ENCODE data around the gene NMT1. TPM values are rescaled to one million over a fixed set of nuclear protein-coding genes. Genes with fewer than 3 reads are reported as not detected.
A peak's percentile ranks its signal among the peaks of the same experiment; 100 is the strongest.

Gene NMT1
- total RNA-seq, 1 experiment from 2014 or later, result 132 TPM

DNA sequence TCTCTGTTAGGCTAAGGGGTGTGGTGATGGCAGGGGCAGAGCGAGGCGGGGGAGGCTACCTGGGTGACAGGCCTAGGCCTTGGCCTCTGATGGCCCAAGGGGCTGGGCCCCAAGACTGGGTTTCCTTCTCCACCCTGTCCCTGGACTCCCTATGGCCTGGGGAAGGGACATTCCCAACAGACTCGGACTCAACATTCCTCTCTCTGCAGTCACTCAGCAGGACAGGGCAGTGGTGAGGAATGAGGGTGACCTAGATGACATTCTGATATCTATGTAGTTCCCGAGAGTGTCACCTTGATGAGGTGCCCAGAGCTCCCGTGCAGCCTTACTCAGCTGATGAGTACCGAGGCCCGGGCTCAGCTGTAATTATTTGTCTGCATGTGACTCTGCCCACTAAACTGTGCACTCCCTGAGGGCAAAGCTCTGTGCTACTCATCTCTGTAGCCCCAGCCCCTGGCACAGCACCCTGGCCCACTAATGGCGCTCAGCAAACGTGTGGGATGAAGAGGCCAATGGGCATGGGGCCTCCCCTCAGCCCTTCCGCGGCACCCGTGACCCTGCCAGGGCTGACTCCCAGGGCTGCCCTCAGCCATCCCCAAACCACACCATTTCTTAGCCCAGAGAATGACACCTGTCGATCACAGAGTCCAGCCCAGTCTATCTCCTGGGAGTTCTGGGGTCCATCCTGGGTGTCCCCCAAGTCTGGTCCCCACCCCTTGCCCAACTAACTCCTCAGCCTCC, 69.0 kb downstream of the NMT1 start:
- intact Hi-C loops (cut with micrococcal nuclease; ENCODE audit: unreplicated experiment), result loop anchor here (5.0 to 10.0 kb wide), 4 partner anchors 83 to 233 kb away; partner anchors contain the start of genes EFTUD2 and MAP3K14
- no peak overlapping the region for H3K4me3 ChIP-seq
- no peaks in the 10 kb centered on the region for H3K9me2 ChIP-seq (ENCODE audit: insufficient read depth)
- DNase-seq, result peak; percentile 92 to 95
- ChIA-PET CTCF (interaction anchor here (0.5 to 1.5 kb wide), 2 partner anchors 31 to 262 kb away, joined by 4 to 7 read pairs; no protein-coding TSS in a partner anchor), POLR2A (ENCODE audit: unreplicated experiment) (interaction anchor here (0.7 to 0.9 kb wide), 2 partner anchors 187 to 228 kb away, joined by 3 read pairs; partner anchors contain the start of gene MAP3K14)
- H3K36me3 ChIP-seq (ENCODE audit: low read depth), result no peaks in the 10 kb centered on the region
- BruUV-seq (replicated peaks), result no TSS peak
- H3K79me2 ChIP-seq (ENCODE audit: low read depth), result peaks cover 34% of the 10 kb centered on the region; the same call in 1 of the 2 replicates
- no peak overlapping the region for H2AFZ ChIP-seq
- no peaks in the 10 kb centered on the region for H3K27me3 ChIP-seq (ENCODE audit: insufficient read depth, low read depth)
- peak overlapping the region; percentile 61 for H3K27ac ChIP-seq
- peaks cover 55% of the 10 kb centered on the region for H3K4me1 ChIP-seq (replicated peaks; ENCODE audit: insufficient read depth)
- no peaks in the 10 kb centered on the region for H3K9me3 ChIP-seq (ENCODE audit: insufficient read depth, low read depth)
- peaks cover 53% of the 10 kb centered on the region for H3F3A ChIP-seq (ENCODE audit: insufficient read depth, low read depth)
- no peak for TF ChIP-seq EZH2 (IDR thresholded peaks at IDR 0.05; ENCODE audit: low read depth)
- no peak for TF ChIP-seq CTCF (conservative IDR thresholded peaks at IDR 0.05)
- no peaks in the 10 kb centered on the region for H4K20me1 ChIP-seq (ENCODE audit: insufficient read depth)
- peak overlapping the region; percentile 100 for H3K4me2 ChIP-seq

DNA sequence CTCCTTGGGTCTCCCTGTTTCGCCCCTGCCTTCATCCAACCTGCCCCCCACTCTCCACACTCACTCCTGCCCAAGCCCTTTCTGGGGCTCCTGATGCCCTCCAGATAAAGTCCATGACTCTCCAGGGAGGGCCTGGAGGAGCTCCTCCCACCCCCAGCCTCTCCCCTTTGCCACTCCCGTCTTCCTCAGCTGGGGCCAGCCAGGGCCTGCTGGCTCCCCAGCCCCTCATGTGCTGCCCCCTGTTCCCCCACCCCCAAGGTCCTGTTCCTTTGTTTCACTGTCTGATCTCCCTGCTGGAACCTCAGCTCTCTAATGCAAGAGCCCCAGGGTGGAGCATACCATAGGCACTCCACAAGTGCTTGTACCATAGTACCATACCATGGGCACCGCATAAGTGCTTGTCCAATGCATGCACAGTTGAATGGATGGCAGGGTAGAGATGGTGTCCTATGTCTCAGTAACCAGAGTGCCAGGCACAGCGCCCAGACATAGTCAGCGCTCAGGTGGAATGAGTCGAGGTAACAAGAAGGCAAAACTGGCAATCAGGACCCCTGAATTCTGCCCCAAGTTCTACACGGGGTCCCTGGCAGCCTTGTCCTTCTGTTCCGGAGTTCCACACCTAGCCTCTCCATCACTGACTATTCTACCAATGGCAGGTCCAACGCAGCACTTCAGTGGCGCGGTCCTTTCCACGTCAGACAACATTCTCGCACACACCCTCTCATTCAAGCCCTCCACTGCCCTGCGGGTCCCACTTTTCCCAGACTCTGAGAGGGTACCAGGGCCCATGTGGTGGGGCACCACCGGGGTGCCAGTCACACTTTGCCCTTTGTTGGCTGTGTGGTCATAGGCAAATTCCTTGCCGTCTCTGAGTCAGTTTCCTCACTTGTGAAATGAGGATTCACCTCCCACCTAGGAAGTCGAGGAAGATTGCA, 69.8 kb downstream of the NMT1 start:
- no peak overlapping the region for H2AFZ ChIP-seq
- POLR2A ChIA-PET (ENCODE audit: unreplicated experiment), result interaction anchor here (0.9 kb wide), 1 partner anchor 186 kb away, joined by 3 read pairs; the partner anchor contains the start of gene MAP3K14
- TSS peak; percentile 40 for BruUV-seq (replicated peaks)

More for the DNA sequence above, 69.8 kb downstream of the NMT1 start:
- H3K36me3 ChIP-seq (ENCODE audit: low read depth), result no peaks in the 10 kb centered on the region
- CTCF ChIA-PET, result interaction anchor here (0.5 to 1.5 kb wide), 2 partner anchors 32 to 261 kb away, joined by 4 to 7 read pairs; no protein-coding TSS in a partner anchor
- H4K20me1 ChIP-seq (ENCODE audit: insufficient read depth), result no peaks in the 10 kb centered on the region
- peak overlapping the region; percentile 96; the same call in 1 of the 2 replicates for H3K4me3 ChIP-seq
- peak overlapping the region; percentile 100 for H3K4me2 ChIP-seq
- intact Hi-C loops (cut with micrococcal nuclease; ENCODE audit: unreplicated experiment), result loop anchor here (5.0 to 10.0 kb wide), 4 partner anchors 84 to 234 kb away; partner anchors contain the start of genes EFTUD2 and MAP3K14
- no peaks in the 10 kb centered on the region for H3K9me3 ChIP-seq (ENCODE audit: insufficient read depth, low read depth)
- peaks cover 32% of the 10 kb centered on the region; the same call in 1 of the 2 replicates for H3K79me2 ChIP-seq (ENCODE audit: low read depth)
- H3K27me3 ChIP-seq (ENCODE audit: insufficient read depth, low read depth), result no peaks in the 10 kb centered on the region
- H3K27ac ChIP-seq, result peak overlapping the region; percentile 61
- H3F3A ChIP-seq (ENCODE audit: insufficient read depth, low read depth), result peaks cover 46% of the 10 kb centered on the region
- H3K9me2 ChIP-seq (ENCODE audit: insufficient read depth), result no peaks in the 10 kb centered on the region
- TF ChIP-seq EZH2 (IDR thresholded peaks at IDR 0.05; ENCODE audit: low read depth) (no peak), CTCF (conservative IDR thresholded peaks at IDR 0.05) (no peak)
- no peak for DNase-seq
- H3K4me1 ChIP-seq (replicated peaks; ENCODE audit: insufficient read depth), result peaks cover 51% of the 10 kb centered on the region
